Measurements from ENCODE around the gene DDX31. TPM values are rescaled to one million over a fixed set of nuclear protein-coding genes. Genes with fewer than 3 reads are reported as not detected.

DDX31 gene
- total and polyA plus RNA-seq, 2 donors (not counting 1 experiment from before 2014, with no cell fraction given) = 16.4 to 22.7 TPM

- Histone ChIP-seq H3K9me3 (ENCODE audit: control extremely low read depth in 1 of 3, control insufficient read depth in 2 of 3, insufficient read depth in 1 of 3, low read length in 2 of 3) (no peaks in the 10 kb centered on the region), H2AFZ (ENCODE audit: insufficient read depth, low read depth, low read length, poor library complexity, severe bottlenecking) (no peak overlapping the region), H4K20me1 (ENCODE audit: control insufficient read depth, insufficient read depth, low read length, poor library complexity, severe bottlenecking) (peaks cover 19% of the 10 kb centered on the region), H3K79me2 (ENCODE audit: control insufficient read depth, insufficient read depth, low read length) (peaks cover 39% of the 10 kb centered on the region), H3K4me2 (replicated peaks; ENCODE audit: low read depth, low read length, poor library complexity, severe bottlenecking) (no peak overlapping the region), H3K9ac (ENCODE audit: low read length) (no peak overlapping the region), H3K27me3 (replicated peaks in 1 of 4; ENCODE audit: control extremely low read depth in 1 of 4, control insufficient read depth in 3 of 4, insufficient read depth in 4 of 4, low read length in 3 of 4) (no peaks in the 10 kb centered on the region), H3K4me1 (ENCODE audit: control insufficient read depth in 2 of 2, insufficient read depth in 2 of 2, low read length in 2 of 2) (no peaks in the 10 kb centered on the region), H3K27ac (ENCODE audit: low read length in 2 of 2) (no peak overlapping the region), H3K4me3 (ENCODE audit: control extremely low read depth in 1 of 5, extremely low read depth in 1 of 5, insufficient read depth in 1 of 5, low read depth in 2 of 5, low read length in 4 of 5) (no peak overlapping the region), H3K36me3 (replicated peaks in 1 of 2; ENCODE audit: control extremely low read depth in 1 of 2, control insufficient read depth in 1 of 2, extremely low read depth in 1 of 2, insufficient read depth in 2 of 2, low read length in 1 of 2) (peaks cover 19 to 63% of the 10 kb centered on the region in 2 experiments)
- CTCF ChIA-PET = no interaction called here
- WGBS (ENCODE audit: insufficient coverage) = 100% methylated on average over 1 of the region's 1 CpG
- Mint-ChIP-seq H3K27ac (no peak overlapping the region), H3K9me3 (ENCODE audit: insufficient read depth) (no peaks in the 10 kb centered on the region), H3K4me1 (peaks cover 2% of the 10 kb centered on the region), H3K4me3 (no peak overlapping the region), H3K27me3 (no peaks in the 10 kb centered on the region)
- no peak for ATAC-seq (ENCODE audit: low read depth)
- POLR2A ChIA-PET = no interaction called here
- intact Hi-C loops (cut with micrococcal nuclease) = no loop called here
- DNase-seq = no peak
- TF ChIP-seq CTCF (IDR thresholded peaks at IDR 0.05) (no peak), EZH2 (IDR thresholded peaks at IDR 0.05; ENCODE audit: borderline replicate concordance, insufficient read depth, low read depth, low read length, poor library complexity, severe bottlenecking) (no peak)
Observed at GRCh38 chr9:132683873-132684272, 14.1 kb upstream of the DDX31 start.

GRCh38 chr9:132681561-132681960, 11.8 kb upstream of the DDX31 start:
- POLR2A ChIA-PET = no interaction called here
- Histone ChIP-seq H3K4me1 (ENCODE audit: control insufficient read depth in 2 of 2, insufficient read depth in 2 of 2, low read length in 2 of 2) (no peaks in the 10 kb centered on the region), H4K20me1 (ENCODE audit: control insufficient read depth, insufficient read depth, low read length, poor library complexity, severe bottlenecking) (peaks cover 27% of the 10 kb centered on the region), H2AFZ (ENCODE audit: insufficient read depth, low read depth, low read length, poor library complexity, severe bottlenecking) (no peak overlapping the region), H3K4me2 (replicated peaks; ENCODE audit: low read depth, low read length, poor library complexity, severe bottlenecking) (no peak overlapping the region), H3K27me3 (replicated peaks in 1 of 4; ENCODE audit: control extremely low read depth in 1 of 4, control insufficient read depth in 3 of 4, insufficient read depth in 4 of 4, low read length in 3 of 4) (no peaks in the 10 kb centered on the region), H3K9me3 (ENCODE audit: control extremely low read depth in 1 of 3, control insufficient read depth in 2 of 3, insufficient read depth in 1 of 3, low read length in 2 of 3) (no peaks in the 10 kb centered on the region), H3K9ac (ENCODE audit: low read length) (no peak overlapping the region), H3K79me2 (ENCODE audit: control insufficient read depth, insufficient read depth, low read length) (peaks cover 59% of the 10 kb centered on the region), H3K36me3 (replicated peaks in 1 of 2; ENCODE audit: control extremely low read depth in 1 of 2, control insufficient read depth in 1 of 2, extremely low read depth in 1 of 2, insufficient read depth in 2 of 2, low read length in 1 of 2) (peaks cover 14 to 50% of the 10 kb centered on the region in 2 experiments), H3K27ac (ENCODE audit: low read length in 2 of 2) (no peak overlapping the region), H3K4me3 (ENCODE audit: control extremely low read depth in 1 of 5, extremely low read depth in 1 of 5, insufficient read depth in 1 of 5, low read depth in 2 of 5, low read length in 4 of 5) (no peak overlapping the region)
- no peak for TF ChIP-seq EZH2 (IDR thresholded peaks at IDR 0.05; ENCODE audit: borderline replicate concordance, insufficient read depth, low read depth, low read length, poor library complexity, severe bottlenecking)
- no peak for TF ChIP-seq CTCF (IDR thresholded peaks at IDR 0.05)
- H3K27me3 Mint-ChIP-seq = no peaks in the 10 kb centered on the region
- WGBS (ENCODE audit: insufficient coverage) = 100% methylated on average over 1 of the region's 5 CpGs
- ATAC-seq (ENCODE audit: low read depth) (no peak), DNase-seq (no peak)
- H3K4me1 Mint-ChIP-seq = peaks cover 7% of the 10 kb centered on the region
- H3K27ac Mint-ChIP-seq = no peak overlapping the region
- no peaks in the 10 kb centered on the region for H3K9me3 Mint-ChIP-seq (ENCODE audit: insufficient read depth)
- no peak overlapping the region for H3K4me3 Mint-ChIP-seq
- intact Hi-C loops (cut with micrococcal nuclease) = no loop called here
- CTCF ChIA-PET = no interaction called here
